Dendritic cell treated with granulocyte-macrophage colony-stimulating factor and Interleukin-4, amounts not matched to agents 40 ng/mL and 50 ng/mL, for 4 days (primary cell): ENCODE measurements around the gene CPLANE1.
"Not testable (repeated sequence)": the region's sequence is repeated elsewhere in the genome, so short reads cannot be mapped to it uniquely, and the experiment has no call there.

Experiments
- H3K27ac Mint-ChIP-seq: one replicate; pipeline ENCODE4 v1.8.0; 2022; ENCODE audit warnings: mild to moderate bottlenecking, mixed read lengths
- H3K27me3 Mint-ChIP-seq: one replicate; pipeline ENCODE4 v1.8.0; 2022; ENCODE audit warnings: mild to moderate bottlenecking, mixed read lengths
- H3K36me3 Mint-ChIP-seq: one replicate; pipeline ENCODE4 v1.8.0; 2022; ENCODE audit warnings: low read depth, mixed read lengths
- H3K4me1 Mint-ChIP-seq: one replicate; pipeline ENCODE4 v1.8.0; 2022; ENCODE audit warnings: low read depth, mixed read lengths
- H3K4me3 Mint-ChIP-seq: one replicate; pipeline ENCODE4 v1.8.0; 2022; ENCODE audit warnings: mild to moderate bottlenecking, moderate library complexity, mixed read lengths
- H3K9me3 Mint-ChIP-seq: one replicate; pipeline ENCODE4 v1.8.0; 2022; ENCODE audit warnings: mixed read lengths
- intact Hi-C: fragments of 100-400 bp; cut with micrococcal nuclease; formaldehyde crosslinking; loops from one replicate; pipeline ENCODE4 v1.15.0; 2022

CPLANE1 gene

GRCh38 chr5:37088009-37088408 lies 161.2 kb downstream of the CPLANE1 start:
- no peaks in the 10 kb centered on the region for H3K4me1 Mint-ChIP-seq
- no peaks in the 10 kb centered on the region for H3K27me3 Mint-ChIP-seq
- intact Hi-C loops, result no loop called here
- H3K36me3 Mint-ChIP-seq, result no peaks in the 10 kb centered on the region
- H3K27ac Mint-ChIP-seq, result no peak overlapping the region
- no peak overlapping the region for H3K4me3 Mint-ChIP-seq
- no peaks in the 10 kb centered on the region for H3K9me3 Mint-ChIP-seq

DNA sequence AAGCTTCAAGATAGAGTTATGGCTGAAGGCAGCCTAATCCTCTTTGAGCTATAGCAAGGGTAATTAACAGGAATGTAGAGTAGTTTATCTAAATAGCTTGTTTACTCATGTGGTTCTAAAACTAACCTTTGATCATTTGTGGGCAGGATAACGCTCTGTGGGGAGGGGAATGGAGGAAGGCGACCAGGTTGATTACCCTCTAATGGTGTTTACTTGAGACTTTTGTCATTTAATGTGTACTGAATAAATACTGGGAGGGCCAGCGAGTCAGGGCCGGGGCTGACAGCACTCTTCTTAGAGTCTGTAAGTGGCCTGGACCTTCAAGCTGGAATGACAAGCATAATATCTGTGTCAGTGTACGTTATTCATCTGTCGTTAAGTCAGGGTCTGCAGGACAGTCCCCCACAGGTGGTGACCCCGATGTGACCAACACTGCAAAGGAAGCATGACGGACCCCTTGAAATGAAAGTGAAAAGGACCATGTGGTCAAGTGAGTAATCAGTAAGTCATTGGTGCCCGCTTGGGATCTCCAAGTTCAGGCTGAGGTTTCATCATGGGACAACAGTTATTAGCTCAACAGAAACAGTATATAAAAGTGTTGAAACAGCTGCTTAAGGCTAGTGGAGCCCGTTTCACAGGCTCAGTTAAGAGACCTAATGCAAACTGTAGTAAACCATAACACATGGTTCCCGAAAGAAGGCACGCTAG lies 162.6 kb downstream of the CPLANE1 start:
- Mint-ChIP-seq H3K27me3 (no peaks in the 10 kb centered on the region), H3K9me3 (no peaks in the 10 kb centered on the region), H3K4me1 (no peaks in the 10 kb centered on the region), H3K27ac (no peak overlapping the region), H3K36me3 (no peaks in the 10 kb centered on the region), H3K4me3 (no peak overlapping the region)
- intact Hi-C loops, result no loop called here

GRCh38 chr5:37086026-37086425 lies 163.2 kb downstream of the CPLANE1 start:
- H3K4me1 Mint-ChIP-seq, H3K36me3 Mint-ChIP-seq, intact Hi-C loops, H3K27ac Mint-ChIP-seq, H3K27me3 Mint-ChIP-seq, H3K4me3 Mint-ChIP-seq, H3K9me3 Mint-ChIP-seq: not testable (repeated sequence)

GRCh38 chr5:37082977-37083376 lies 166.2 kb downstream of the CPLANE1 start:
- H3K9me3 Mint-ChIP-seq, H3K27ac Mint-ChIP-seq, H3K4me1 Mint-ChIP-seq, intact Hi-C loops, H3K4me3 Mint-ChIP-seq, H3K36me3 Mint-ChIP-seq, H3K27me3 Mint-ChIP-seq: not testable (repeated sequence)

- H3K4me3 Mint-ChIP-seq, result no peak overlapping the region
- H3K27ac Mint-ChIP-seq, result no peak overlapping the region
- intact Hi-C loops, result no loop called here
These were observed 168.5 kb downstream of the CPLANE1 start for GRCh38 chr5:37080697-37081096.

GRCh38 chr5:37077146-37077545 lies 172.0 kb downstream of the CPLANE1 start:
- H3K9me3 Mint-ChIP-seq, result no peaks in the 10 kb centered on the region
- no peak overlapping the region for H3K27ac Mint-ChIP-seq
- no peaks in the 10 kb centered on the region for H3K27me3 Mint-ChIP-seq
- H3K4me1 Mint-ChIP-seq, result no peaks in the 10 kb centered on the region
- intact Hi-C loops, result no loop called here
- no peaks in the 10 kb centered on the region for H3K36me3 Mint-ChIP-seq
- H3K4me3 Mint-ChIP-seq, result no peak overlapping the region

More at GRCh38 chr5:37080697-37081096, 168.5 kb downstream of the CPLANE1 start:
- H3K27me3 Mint-ChIP-seq, result no peaks in the 10 kb centered on the region
- H3K36me3 Mint-ChIP-seq, result no peaks in the 10 kb centered on the region
- no peaks in the 10 kb centered on the region for H3K4me1 Mint-ChIP-seq
- no peaks in the 10 kb centered on the region for H3K9me3 Mint-ChIP-seq

DNA sequence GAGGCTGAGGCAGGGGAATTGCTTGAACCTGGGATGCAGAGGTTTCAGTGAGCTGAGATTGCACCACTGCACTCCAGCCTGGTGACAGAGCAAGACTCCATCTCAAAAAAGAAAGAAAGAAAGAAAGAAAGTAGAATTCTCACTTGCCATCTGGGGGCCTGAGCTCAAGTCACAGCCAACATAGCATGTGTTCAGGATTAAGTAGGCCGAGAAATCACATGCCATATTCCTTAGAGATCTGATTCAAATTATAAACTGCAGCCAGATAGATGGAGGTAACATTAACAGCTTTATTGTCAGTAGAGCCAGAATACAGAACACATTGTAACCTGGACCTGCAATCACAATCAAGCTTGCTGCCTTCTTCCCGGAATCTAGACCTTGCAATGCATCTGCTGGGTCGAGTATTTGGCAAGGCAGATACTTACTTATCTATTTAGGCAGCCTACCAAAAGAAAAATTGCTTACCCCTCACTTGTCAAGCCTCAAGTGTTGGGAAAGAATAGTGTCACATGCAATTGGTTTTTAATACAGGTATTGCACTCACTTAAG lies 173.7 kb downstream of the CPLANE1 start:
- intact Hi-C loops, result no loop called here
- Mint-ChIP-seq H3K27me3 (no peaks in the 10 kb centered on the region), H3K36me3 (no peaks in the 10 kb centered on the region), H3K4me1 (no peaks in the 10 kb centered on the region), H3K4me3 (no peak overlapping the region), H3K27ac (no peak overlapping the region), H3K9me3 (no peaks in the 10 kb centered on the region)

- no peaks in the 10 kb centered on the region for H3K4me1 Mint-ChIP-seq
- intact Hi-C loops, result no loop called here
- H3K36me3 Mint-ChIP-seq, result no peaks in the 10 kb centered on the region
- H3K27me3 Mint-ChIP-seq, result no peaks in the 10 kb centered on the region
- no peak overlapping the region for H3K4me3 Mint-ChIP-seq
- no peak overlapping the region for H3K27ac Mint-ChIP-seq
- no peaks in the 10 kb centered on the region for H3K9me3 Mint-ChIP-seq
These were observed 177.1 kb downstream of the CPLANE1 start for GRCh38 chr5:37071901-37072581.

DNA sequence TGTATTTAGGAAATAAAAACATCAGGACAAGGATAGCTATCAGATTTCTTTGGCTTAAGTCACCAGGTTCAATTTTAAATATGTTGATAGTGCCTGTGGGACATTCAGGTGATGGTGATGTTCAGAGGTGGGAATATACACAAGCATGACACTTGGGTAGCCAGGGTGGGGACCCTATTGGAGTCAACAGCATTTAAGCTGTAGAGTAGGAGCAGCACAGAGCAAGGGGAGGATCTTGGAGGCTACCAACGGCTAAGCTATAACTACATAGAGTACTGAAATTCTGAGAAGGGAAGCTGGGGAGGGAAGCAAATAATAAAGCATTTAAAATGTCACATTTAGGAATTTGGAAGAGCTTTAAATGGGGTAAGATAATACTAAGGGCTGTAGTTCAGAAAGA lies 177.7 kb downstream of the CPLANE1 start:
- no peaks in the 10 kb centered on the region for H3K9me3 Mint-ChIP-seq
- H3K36me3 Mint-ChIP-seq, result peaks cover 2% of the 10 kb centered on the region
- H3K27ac Mint-ChIP-seq, result no peak overlapping the region
- H3K27me3 Mint-ChIP-seq, result no peaks in the 10 kb centered on the region
- H3K4me1 Mint-ChIP-seq, result no peaks in the 10 kb centered on the region
- H3K4me3 Mint-ChIP-seq, result no peak overlapping the region
- intact Hi-C loops, result no loop called here

DNA sequence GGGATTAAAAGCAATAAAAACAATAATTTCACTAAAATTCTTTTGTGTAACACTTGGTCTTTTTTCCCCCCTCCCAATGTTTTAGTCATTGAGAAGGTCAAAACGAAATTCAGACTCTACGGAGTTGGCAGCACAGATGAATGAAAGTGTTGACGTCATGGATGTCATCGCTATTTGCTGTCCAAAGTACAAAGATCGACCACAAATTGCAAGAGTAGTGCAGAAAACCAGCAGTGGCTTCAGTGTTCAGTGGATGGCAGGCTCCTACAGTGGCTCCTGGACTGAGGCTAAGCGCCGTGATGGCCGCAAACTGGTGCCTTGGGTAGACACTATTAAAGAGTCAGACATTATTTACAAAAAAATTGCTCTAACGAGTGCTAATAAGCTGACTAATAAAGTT lies 184.7 kb downstream of the CPLANE1 start:
- Mint-ChIP-seq H3K27me3 (no peaks in the 10 kb centered on the region), H3K36me3 (peaks cover 60% of the 10 kb centered on the region)

GRCh38 chr5:37063739-37064138 lies 185.4 kb downstream of the CPLANE1 start:
- no peaks in the 10 kb centered on the region for H3K4me1 Mint-ChIP-seq

More for the DNA sequence above, 184.7 kb downstream of the CPLANE1 start:
- Mint-ChIP-seq H3K27ac (no peak overlapping the region), H3K4me3 (no peak overlapping the region), H3K9me3 (no peaks in the 10 kb centered on the region), H3K4me1 (no peaks in the 10 kb centered on the region)
- intact Hi-C loops, result no loop called here

GRCh38 chr5:37060030-37060429 lies 189.1 kb downstream of the CPLANE1 start:
- Mint-ChIP-seq H3K9me3 (no peaks in the 10 kb centered on the region), H3K4me3 (no peak overlapping the region), H3K4me1 (no peaks in the 10 kb centered on the region), H3K36me3 (peaks cover 92% of the 10 kb centered on the region), H3K27ac (no peak overlapping the region), H3K27me3 (no peaks in the 10 kb centered on the region)
- intact Hi-C loops, result no loop called here

More at GRCh38 chr5:37063739-37064138, 185.4 kb downstream of the CPLANE1 start:
- Mint-ChIP-seq H3K27ac (no peak overlapping the region), H3K27me3 (no peaks in the 10 kb centered on the region), H3K9me3 (no peaks in the 10 kb centered on the region), H3K36me3 (peaks cover 67% of the 10 kb centered on the region), H3K4me3 (no peak overlapping the region)
- intact Hi-C loops, result no loop called here

DNA sequence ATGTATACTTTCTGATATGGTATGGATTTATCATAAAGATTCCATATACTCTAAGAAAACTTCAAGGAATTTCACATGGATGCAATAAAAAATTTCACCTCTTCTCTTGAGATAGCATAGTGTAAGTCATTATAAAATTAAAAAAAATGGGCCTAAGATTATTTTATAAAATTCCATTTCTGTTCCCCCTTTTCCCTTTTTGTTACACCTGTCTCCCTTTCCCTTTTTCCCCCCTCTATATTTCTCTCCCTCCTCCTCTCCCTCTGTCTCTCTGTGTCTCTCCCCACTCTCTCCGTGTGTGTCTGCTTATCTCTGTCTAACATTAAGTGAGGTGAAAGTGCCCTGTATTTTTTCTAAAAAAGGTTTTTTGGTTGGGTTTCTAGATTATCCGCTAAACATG lies 192.4 kb downstream of the CPLANE1 start:
- Mint-ChIP-seq H3K9me3 (no peaks in the 10 kb centered on the region), H3K27ac (no peak overlapping the region), H3K36me3 (peaks cover 79% of the 10 kb centered on the region), H3K27me3 (no peaks in the 10 kb centered on the region), H3K4me3 (no peak overlapping the region), H3K4me1 (no peaks in the 10 kb centered on the region)
- intact Hi-C loops, result loop anchor here (5.0 to 10.0 kb wide), 2 partner anchors 39 to 248 kb away; no protein-coding TSS in a partner anchor
